COLO668 (cell line): Measurements from ENCODE around the gene TBC1D3I.
"Not testable (repeated sequence)": the region's sequence is repeated elsewhere in the genome, so short reads cannot be mapped to it uniquely, and the experiment has no call there.

Source experiments
- DNase-seq: peaks from one replicate; lab custom pipeline; 2025; ENCODE audit not compliant: unreplicated experiment; lab: John Stamatoyannopoulos, UW

Gene TBC1D3I

DNA sequence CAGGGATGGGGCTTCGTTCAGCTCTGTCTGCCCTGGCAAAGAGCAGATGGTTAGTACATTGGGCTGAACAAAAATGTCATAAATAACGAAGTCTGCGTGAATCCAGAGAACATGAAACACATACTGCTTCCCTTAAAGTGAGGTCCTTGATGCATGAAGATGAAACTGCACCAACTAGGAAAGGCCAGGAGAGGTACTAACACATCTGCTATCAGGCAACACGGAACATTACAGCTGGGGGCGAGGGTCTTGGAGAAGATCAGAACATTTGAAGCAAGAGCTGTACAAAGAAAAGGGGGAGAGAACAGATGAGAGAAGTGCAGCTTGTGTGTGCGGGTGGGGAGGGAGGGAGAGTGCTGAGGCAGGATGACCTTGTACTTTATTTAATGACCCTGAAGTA, 57.0 kb downstream of the TBC1D3I start:
- DNase-seq = not testable (repeated sequence)

DNA sequence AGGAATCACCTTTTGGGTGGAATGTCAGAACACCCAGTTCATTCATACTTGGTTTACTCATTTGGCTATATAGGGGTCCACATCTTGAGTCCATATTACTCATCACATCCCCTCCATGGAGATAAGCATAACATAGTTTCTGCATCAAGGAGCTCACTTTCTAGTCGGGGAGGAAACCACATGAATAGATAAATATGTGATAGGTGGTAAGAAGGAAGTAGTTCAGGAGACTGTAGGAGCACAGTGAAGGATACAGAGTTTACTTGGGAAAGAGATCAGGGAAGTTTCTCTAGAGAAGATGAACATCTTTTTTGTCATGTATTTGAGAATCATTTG, 57.9 kb downstream of the TBC1D3I start:
- DNase-seq = not testable (repeated sequence)

DNA sequence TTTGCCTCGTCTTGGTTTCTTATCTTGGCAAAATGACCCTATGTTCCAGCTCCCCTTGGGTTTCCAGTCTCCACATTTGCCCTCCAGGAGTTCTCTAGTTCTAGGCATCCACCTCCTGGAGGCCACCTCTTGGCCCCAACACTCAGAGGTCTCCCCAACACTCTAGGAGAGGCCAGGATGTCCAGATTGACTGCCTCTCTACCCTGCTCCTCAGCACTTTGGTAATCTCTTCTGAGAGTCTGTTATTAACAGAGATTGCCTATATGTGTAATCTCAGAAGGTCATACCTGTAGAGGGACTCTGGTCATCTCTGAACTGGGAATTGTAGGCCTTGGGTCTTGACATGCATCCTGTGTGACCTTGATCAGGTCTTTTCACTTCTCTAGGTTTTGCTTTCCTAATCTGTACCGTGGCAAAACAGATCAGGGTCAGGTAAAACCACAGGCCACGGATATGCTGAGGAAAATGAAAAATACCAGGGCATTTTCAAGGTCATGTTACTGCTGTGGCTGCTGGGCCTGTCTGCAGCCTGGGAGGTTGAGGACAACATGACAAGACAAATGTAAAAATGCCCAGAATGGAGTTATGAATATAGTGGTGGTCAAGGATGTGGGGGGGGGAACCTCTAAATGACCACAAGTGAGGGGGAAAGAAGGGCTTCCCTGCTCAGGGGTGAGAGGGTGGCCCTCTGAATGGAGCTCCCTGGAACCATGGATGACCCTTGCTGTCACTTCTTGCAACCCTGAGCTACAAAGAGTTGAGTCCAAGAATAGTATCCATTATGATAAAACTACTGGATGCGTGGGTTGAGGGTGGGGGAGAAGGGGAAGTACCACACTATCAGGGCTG, 58.5 kb downstream of the TBC1D3I start:
- DNase-seq = no peak

DNA sequence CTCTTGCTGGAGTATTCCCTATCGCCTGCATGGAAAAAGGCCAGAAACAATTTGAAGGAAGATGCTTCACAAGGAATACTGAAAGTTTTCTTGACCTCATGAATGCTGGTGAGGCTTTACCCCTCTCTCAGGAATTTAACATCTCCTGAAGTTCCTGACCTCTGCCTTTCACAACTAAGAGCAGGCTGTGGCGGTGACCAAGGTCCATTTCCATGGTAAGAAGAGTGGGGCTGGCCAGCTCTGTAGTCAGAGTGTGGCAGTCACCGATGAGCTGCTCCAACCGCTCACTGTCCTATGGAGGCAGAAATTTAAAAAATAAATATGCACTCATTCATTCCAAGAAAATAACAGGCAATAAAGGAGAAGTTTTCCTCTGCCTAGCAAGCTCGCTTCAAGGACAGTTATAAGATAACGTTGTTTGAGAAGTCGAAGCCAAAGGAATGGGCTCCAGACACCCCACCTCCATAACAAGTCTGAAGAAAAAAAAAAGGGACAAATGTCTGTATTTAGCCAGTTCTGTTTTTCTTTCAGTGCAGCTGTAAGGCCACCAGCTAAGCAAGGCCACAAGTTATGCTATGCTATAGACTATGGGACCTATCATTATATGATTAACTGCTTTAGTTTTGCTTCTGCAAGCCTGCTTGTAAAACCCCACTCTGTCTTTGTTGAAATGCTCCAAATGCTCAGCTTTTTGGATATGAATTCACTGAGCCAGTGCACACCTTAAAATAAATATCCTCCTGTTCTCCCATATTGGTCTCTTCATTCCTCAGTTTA, 59.5 kb downstream of the TBC1D3I start:
- no peak for DNase-seq
